ENCODE measurements around the gene CAPN12.
A peak's percentile ranks its signal among the peaks of the same experiment; 100 is the strongest.
"Not testable (repeated sequence)": the region's sequence is repeated elsewhere in the genome, so short reads cannot be mapped to it uniquely, and the experiment has no call there.

CAPN12 gene

DNA sequence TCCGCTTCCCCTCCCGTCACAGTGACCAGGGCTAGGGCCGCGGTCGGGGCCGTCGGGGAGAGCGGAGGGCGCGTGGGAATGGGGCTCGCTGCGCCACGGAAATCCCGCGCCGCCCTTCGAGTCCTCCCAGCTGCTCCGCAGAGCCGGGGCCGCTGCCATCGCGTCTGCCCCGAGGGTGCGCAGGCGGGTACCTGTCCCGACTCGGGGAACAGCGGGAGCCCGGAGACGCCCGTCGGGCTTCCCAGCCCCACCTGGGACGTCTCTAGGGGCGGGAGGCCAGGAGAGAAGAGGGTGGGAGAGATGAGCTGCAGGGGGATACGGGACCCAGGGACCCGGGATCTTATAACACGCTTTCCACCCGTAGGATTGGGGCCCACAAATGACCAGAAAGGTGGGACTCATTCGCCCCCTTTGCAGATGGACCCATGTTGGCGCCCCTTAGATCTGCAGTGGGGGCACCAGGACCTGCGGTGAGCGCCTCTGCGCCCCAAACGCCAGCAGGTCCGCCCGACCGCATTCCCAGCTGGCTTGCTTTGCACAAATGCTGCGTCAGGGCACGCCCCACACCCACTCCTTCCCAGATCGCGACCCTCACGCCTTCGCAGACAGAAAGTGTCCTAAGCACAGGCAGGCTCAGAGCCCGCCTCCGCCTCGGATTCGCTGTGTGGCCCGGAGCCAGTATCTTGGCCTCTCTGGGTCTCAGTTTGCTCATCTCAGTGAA is 26.1 kb upstream of the CAPN12 start:
- not testable (repeated sequence) for DNase-seq (ENCODE audit: low spot score)

DNA sequence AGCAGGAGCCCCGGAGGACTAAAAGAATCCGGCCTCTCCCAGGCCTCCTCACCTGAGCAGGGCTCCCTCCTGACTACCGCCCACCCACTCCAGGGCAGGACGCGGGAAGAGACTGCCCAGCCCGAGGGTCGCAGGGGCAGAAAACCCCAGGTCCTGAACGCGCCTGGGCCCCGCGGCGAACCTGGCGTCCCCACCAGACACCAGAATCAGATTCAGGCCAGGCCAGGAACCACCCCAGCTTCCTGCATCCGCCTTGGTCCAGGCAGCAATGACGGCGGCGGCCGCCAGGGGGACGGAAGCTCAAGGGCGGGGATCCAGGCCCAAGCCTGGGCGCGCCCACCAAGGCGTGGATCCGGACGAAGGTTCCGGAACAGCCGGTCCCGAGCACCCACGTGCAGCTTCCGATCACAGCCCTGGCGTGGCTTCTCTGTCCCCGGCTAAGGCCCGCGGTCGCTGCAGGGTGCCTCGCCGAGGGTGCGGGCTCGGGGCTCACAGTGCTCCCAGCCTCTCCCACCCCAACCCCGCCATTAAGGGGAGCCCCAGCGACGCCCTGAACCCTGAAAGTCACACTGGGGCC is 25.4 kb upstream of the CAPN12 start:
- DNase-seq (ENCODE audit: low spot score): peak; percentile 72

DNA sequence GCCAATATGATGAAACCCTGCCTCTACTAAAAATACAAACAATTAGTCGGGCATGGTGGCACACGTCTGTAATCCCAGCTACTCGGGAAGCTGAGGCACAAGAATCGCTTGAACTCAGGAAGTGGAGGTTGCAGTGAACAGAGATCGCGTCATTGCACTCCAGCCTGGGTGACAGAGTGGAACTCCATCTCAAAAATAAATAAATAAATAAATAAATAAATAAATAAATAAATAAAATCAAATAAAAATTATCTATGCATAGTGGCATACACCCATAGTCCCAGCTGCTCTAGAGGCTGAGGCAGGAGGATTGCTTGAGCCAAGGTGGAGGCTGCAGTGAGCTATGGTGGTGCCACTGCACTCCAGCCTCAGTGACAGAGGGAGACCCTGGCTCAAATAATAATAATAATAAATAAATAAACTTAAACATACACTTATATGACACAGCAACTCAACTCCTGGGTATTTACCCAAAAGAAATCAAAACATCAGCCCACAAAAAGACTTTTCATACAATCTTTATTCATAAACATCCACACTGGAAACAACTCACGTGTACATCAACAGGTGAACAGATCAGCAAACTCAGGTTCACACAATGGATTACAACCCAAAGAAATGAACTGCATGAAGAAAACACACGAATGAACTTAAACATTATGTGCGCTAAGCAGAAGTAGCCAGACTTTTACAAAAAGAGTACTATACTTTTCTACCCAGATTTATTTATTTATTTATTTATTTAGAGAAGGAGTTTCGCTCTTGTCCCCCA is 22.2 kb upstream of the CAPN12 start:
- no peak for DNase-seq (ENCODE audit: low spot score)

DNA sequence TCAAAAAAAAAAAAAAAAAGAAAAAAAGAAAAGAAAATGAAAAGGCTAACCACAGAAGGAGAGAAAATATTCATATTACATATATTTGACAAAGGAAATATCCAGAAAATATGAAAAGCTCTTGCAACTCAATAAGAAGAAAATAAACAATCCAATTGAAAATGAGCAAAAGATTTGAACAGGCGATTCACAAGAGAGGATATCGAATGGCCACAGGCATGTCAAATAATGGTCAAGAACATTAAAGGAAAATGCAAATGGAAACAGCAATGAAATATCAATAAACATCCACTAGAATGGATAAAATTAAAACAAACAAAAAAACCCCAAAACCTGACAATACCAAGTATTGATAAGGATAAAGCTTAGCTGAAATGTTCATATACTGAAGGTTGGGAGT is 20.9 kb upstream of the CAPN12 start:
- DNase-seq (ENCODE audit: low spot score): no peak

DNA sequence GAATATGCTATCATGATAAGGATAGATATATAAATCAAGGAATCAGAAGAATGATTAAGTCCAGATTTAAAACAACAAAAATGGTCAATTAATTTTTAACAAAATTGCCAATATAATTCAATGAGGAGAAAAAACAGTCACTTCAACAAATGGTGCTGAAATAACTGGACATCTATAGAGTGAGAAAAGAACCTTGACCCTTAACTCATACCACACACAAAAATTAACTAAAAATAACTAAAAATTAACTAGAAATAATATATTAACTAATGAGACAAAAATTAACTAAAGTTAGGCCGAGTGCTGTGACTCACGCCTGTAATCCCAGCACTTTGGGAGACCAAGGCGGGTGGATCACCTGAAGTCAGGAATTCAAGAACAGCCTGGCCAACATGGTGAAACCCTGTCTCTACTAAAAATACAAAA is 19.5 kb upstream of the CAPN12 start:
- no peak for DNase-seq (ENCODE audit: low spot score)

DNA sequence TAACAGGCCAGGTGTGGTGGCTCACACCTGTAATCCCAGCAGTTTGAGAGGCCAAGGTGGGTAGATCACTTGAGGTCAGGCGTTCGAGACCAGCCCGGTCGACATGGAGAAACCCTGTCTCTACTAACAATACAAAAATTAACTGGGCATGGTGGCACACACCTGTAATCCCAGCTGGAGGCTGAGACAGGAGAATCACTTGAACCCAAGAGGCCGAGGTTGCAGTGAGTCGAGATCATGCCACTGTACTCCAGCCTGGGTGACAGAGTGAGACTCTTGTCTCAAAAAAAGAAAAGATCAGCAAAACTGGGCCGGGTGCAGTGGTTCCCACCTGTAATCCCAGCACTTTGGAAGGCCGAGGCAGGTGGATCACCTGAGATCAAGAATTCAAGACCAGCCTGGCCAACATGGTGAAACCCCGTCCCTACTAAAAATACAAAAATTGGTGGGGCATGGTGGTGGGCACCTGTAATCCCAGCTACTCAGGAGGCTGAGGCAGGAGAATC is 17.7 kb upstream of the CAPN12 start:
- DNase-seq (ENCODE audit: low spot score): not testable (repeated sequence)

DNA sequence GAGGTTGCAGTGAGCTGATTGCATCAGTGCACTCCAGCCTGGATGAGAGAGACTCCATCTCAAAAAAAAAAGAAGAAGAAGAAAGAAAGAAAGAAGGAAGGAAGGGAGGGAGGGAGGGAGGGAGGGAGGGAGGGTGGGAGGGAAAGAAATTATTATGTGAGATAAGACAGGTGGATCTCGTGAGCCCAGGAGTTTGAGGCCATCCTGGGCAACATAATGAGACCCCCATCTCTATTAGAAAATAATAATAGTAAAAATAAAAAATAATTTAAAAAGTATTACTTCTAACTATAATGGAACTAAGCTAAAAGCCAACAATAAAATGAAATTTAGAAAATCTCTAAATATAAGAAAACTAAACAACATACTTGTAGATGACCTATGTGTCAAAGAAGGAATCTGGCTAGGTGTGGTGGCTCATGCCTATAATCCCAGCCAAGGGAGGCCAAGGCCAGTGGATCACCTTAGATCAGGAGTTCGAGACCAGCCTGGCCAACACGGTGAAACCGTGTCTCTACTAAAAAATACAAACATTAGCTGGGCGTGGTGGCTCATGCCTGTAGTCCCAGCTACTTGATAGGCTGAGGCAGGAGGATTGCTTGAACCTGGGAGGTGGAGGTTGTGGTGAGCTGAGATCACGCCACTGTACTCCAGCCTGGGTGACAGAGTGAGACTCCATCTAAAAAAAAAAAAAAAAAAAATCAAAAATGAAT is 16.7 kb upstream of the CAPN12 start:
- DNase-seq (ENCODE audit: low spot score): not testable (repeated sequence)

DNA sequence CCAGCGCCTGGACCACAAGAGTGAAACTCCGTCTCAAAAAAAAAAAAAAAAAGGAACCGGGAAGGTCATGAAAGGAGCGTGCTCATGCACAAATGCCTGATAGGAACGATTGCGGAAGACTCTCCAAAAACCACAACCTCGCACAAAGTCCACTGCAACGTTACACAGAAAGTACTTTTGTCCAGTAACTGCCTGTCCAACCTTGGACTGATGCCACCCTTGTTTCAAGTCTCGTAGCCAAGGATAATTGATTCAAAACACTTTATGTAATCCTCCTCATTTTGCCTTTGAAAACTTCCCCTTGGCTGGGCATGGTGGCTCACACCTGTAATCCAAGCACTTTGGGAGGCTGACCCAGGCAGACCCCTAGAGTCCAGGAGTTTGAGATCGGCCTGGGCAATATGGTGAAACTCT is 15.3 kb upstream of the CAPN12 start:
- no peak for DNase-seq (ENCODE audit: low spot score)

DNA sequence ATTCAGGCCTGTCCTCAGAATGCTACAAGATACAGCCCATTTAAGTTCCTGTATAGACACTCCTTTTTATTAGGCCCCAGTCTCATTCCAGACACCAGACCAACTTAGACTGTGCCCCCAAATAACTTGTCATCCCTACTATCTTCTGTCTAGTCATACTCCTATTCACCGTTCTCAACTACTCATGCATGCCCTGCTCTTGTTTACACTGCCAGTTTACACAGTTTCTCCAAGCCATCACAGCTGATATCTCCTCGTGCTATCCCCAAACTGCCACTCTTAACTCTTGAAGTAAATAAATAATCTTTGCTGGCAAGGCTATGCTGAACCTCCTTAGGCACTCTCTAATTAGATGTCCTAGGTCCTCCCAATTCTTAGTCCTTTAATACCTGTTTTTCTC is 9.9 kb upstream of the CAPN12 start:
- not testable (repeated sequence) for DNase-seq (ENCODE audit: low spot score)

DNA sequence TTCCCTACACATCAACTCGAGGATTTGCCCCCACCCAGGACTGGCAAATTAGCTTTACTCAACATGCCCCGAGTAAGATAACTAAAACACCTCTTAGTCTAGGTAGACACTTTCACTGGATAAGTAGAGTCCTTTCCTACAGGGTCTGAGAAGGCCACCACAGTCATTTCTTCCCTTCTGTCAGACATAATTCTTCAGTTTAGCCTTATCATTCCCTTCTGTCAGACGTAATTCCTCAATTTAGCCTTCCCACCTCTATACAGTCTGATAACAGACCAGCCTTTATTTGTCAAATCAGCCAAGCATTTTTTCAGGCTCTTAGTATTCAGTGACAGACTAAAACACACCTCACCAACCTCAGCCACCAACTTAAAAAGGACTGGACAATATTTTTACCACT is 9.5 kb upstream of the CAPN12 start:
- DNase-seq (ENCODE audit: low spot score): not testable (repeated sequence)

DNA sequence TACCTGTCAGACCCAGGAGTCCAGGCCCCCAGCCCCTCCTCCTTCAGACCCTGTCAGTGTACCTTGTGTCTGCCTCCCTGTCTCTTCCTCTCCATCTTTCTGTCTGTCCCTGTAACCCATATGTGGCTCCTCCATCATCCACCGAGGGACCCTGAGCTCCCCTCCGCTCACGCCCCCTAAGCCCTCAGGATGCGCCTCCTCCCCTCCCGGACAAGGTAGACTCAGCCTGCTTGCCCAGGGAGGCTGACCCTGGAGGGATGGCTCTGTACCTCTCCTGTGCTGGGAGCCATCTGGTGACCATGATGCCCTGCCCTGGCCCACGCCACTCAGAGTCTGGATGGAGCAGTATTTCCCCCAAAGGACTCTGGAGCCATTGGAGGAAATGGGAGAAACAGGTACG is 1.0 kb upstream of the CAPN12 start:
- DNase-seq (ENCODE audit: low spot score): no peak

DNA sequence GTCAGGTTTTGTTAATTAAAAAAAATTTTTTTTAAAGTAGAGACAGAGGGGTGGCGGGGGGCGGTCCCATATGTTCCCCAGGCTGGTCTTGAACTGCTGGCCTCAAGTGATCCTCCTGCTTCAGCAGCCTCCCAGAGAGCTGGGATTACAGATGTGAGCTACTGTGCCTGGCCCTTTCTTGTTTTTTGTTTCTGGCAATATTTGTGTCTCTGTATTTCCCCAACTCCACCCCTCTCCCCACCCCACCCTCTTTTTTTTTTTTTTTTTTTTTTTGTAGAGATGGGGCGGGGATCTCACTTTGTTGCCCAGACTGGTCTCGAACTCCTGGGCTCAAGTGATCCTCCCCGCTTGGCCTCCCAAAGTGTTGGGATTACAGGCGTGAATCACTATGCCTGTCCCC is 600 bp upstream of the CAPN12 start:
- DNase-seq (ENCODE audit: low spot score): no peak

DNA sequence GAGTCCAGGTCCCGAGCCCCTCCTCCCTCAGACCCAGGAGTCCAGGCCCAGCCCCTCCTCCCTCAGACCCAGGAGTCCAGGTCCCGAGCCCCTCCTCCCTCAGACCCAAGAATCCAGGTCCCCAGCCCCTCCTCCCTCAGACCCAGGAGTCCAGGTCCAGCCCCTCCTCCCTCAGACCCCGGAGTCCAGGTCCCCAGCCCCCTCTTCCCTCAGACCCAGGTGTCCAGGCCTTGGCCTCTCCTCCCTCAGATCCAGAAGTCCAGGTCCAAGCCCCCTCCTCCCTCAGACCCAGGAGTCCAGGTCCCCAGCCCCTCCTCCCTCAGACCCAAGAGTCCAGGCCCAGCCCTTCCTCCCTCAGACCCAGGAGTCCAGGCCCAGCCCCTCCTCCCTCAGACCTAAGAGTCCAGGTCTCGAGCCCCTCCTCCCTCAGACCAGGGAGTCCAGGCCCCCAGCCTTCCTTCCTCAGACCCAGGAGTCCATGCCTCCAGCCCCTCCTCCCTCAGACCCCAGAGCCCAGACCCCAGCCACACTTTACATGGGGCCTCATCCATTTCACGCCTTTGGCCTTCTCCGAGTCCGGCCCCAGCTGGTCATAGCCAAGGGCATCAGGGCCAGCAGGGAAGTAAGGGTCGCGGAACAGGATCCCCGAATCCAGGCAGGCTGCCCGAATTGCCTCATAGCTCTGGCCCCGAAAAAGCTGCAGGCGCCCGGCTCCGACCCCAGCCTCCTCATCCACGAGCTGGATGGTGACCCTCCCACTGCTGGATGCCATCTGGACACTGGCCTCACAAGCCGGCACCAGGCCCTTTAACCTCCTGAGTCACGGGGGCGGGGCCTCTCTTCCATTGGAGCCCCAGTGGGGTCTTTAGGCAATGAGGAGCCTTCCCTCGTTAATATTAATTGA is 628 bp downstream of the CAPN12 start:
- DNase-seq (ENCODE audit: low spot score): no peak

DNA sequence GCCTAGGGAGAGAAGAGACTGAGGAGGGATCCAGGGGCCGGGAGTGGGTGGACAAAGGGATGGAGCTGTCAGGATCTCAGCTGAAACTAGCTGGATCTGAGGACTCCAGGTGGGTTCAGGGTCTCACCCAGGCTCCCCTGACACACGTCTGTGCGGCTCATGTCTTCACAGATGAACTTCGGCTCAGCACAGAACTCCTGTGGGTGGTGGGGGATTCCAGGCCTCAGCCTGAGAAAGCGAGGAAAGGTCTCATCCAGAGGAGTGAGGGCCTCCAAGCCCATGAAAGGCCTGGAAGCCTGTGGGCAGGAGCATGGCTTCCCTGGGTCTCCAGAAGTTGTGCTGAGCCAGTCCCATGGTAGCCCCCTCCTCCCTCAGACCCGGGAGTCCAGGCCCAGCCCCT is 1.4 kb downstream of the CAPN12 start:
- no peak for DNase-seq (ENCODE audit: low spot score)

DNA sequence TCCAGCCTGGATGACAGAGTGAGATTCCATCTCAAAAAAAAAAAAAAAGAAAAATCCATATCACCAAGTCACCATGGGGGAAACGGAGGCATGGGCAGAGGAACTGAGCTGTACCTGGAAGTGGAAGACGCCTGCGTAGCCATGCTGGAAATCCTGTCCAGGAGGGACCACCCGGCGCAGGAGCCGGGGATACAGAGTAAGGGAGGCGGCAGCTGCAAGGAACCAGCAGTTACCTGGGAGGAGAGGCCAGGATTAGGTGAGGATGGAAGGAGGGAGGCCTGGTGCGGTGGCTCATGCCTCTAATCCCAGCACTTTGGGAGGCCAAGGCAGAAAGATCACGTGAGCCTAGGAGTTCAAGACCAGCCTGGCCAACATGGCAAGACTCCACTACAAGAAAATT is 2.0 kb downstream of the CAPN12 start:
- DNase-seq (ENCODE audit: low spot score): no peak

DNA sequence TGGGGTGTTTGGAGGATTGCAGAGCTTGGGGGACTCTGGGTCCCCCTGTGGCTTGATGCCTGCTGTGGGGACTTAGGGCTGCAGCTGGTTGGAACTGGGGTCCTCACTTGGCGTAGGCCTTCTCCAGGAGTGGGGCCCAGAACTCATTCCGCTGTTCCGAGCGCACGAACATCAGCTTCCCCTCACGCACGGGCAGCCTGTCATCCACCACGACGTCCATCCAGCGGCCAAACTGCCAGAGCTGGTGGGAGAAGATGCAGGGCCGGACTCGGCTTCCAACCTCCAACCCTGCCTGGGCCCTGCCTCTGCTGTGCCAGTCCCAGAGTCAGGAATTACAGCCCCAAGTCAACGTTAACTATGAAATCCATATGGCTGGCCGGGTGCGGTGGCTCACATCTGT is 2.6 kb downstream of the CAPN12 start:
- DNase-seq (ENCODE audit: low spot score): no peak

DNA sequence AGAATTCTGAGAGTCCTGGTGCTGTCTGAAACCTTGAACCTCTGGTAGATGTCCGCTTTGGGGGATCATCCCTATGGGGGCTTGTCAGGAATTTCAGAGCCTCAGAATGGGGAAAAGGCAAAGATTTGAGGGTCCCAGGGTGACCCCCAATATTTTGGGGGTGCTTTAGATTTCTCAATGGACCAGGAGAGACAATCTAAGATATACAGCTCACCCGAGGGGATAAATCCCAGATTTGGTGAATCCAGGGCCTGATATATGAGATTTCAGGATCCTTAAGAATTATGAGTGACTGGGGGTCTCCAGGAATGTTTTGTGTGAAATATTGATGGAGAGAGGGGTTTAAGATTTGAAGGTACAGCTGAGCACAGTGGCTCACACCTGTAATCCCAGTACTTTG is 3.3 kb downstream of the CAPN12 start:
- no peak for DNase-seq (ENCODE audit: low spot score)

DNA sequence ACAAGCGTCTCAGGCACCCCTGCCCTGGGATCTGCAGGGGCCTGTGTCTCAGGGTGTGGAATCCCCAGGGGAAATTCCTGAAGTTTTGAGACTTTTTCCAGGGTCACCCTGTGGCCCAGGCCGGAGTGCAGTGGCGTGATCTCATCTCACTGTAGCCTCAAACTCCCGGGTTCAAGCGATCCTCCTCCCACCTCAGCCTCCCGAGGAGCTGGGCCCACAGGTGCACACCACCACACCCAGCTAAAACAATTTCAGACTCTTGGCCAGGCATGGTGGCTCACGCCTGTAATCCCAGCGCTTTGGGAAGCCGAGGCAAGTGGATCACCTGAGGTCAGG is 4.0 kb downstream of the CAPN12 start:
- DNase-seq (ENCODE audit: low spot score): no peak

DNA sequence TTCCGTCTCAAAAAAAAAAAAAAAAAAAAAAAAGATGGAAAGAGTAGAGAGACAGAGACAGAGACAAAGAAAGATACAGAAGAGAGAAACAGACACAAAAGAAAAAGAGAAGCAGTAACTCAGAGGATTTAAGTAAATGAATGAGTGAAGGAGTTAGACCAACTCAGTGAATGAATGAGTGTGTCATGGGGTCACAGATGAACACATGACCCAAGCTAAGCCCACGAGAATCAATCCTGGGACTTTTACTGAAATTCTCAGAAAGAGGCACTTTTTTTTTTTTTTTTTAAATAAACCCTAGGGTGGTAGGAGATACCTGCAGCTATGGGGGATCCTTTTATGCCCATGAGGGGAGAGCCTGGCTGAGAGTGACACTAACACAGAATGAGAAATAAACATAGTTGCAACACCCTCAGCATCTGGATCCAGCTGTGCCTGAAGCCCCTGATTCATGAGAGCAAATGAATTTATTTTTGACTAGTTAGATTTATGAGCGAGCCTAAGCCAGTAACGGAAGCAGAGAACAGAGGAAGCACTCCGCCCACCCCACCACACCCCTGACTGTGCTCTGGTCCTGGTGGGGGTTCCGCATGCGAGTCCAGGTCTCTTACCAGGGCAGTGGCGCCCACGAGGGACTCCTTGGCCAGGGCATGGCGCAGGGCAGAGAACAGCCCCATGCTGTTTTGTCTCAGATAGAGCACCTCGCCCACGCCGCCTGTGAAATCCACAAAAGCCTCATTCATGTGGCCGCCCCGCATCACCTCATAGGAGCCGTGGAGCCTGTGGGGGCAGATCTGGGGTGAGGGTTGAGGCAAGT is 4.6 kb downstream of the CAPN12 start:
- no peak for DNase-seq (ENCODE audit: low spot score)

DNA sequence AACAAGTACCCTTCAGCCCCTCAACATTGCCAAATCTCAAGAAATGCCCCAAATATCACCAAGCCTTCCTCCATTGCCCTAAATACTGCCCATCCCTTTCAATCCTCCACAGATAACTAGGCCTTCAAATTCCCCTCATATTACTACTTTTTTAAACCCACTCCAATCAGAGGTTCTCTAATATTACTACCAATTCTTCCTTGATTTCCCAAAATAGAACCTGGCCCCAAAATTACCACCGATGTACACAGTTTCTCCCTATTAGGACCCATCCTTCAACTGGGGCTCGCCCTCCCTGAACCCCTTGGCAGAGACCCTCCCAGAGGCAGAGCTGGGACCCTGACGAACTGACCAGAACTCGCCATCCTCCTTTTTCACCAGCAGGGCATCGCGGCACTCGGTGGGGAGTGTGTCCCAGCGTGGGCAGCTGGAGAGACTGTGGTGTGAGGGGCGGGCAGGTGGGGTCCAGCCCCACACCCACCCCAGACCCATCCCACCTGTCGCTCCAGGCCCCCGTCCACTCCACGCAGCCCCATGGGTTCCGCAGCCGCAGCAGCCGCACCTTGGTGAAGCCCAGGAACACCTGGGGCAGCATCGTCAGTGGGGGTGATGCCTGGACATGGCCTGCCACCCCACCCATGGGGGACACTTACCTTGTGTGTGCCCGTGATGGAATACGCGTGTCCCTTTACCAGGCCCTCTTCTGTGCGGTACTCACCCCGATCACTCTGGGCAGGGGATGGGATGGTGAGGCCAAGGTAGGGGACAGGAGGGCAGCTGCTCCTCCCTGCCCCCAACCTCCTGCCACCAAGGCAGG is 6.1 kb downstream of the CAPN12 start:
- no peak for DNase-seq (ENCODE audit: low spot score)
